ENCODE results near the gene DHRS3. TPM values are rescaled to one million over a fixed set of nuclear protein-coding genes. Genes with fewer than 3 reads are reported as not detected.

The DHRS3 gene
- total RNA-seq, 1 experiment from 2014 or later, result 54.5 TPM

GRCh38 chr1:12640958-12641272, 22.9 kb upstream of the DHRS3 start:
- no peak overlapping the region for H2AFZ ChIP-seq (ENCODE audit: low read length)
- H3K4me1 ChIP-seq (ENCODE audit: insufficient read depth, low read length), result peaks cover 5% of the 10 kb centered on the region; the same call in 1 of the 2 replicates
- peaks cover 51 to 53% of the 10 kb centered on the region in 2 experiments for H3K9me3 Mint-ChIP-seq

More at GRCh38 chr1:12640958-12641272, 22.9 kb upstream of the DHRS3 start:
- no peak overlapping the region for H4K91ac ChIP-seq (ENCODE audit: insufficient read length, low read depth, low read length)
- no peak for TF ChIP-seq CTCF (conservative IDR thresholded peaks at IDR 0.05)
- Mint-ChIP-seq H3K4me1 (peaks cover 17 to 19% of the 10 kb centered on the region in 2 experiments), H3K36me3 (ENCODE audit: insufficient read depth in 1 of 3, low read depth in 3 of 3) (peaks cover 20 to 45% (median 33%) of the 10 kb centered on the region in 3 experiments), H3K27ac (no peak overlapping the region), H3K27me3 (ENCODE audit: low read depth) (peaks cover 13% of the 10 kb centered on the region), H3K4me3 (no peak overlapping the region)
- no peak overlapping the region for H2BK20ac ChIP-seq (ENCODE audit: low read depth, low read length, poor library complexity, severe bottlenecking)
- H4K20me1 ChIP-seq (ENCODE audit: control insufficient read depth, insufficient read depth, insufficient read length), result no peaks in the 10 kb centered on the region
- no peak overlapping the region for H3K18ac ChIP-seq (ENCODE audit: insufficient read length, low read depth, low read length)
- H4K5ac ChIP-seq (ENCODE audit: insufficient read length, low read depth, low read length), result no peak overlapping the region
- H2AK5ac ChIP-seq (ENCODE audit: insufficient read length, low read length), result no peak overlapping the region
- H3K9ac ChIP-seq (ENCODE audit: extremely low read depth, insufficient read length, low read length), result no peak overlapping the region
- no peaks in the 10 kb centered on the region for H3K79me2 ChIP-seq (ENCODE audit: insufficient read depth, low read length)
- peaks cover 15% of the 10 kb centered on the region for H3K9me3 ChIP-seq (ENCODE audit: control insufficient read depth, low read depth, low read length)
- H3K4me2 ChIP-seq (ENCODE audit: insufficient read depth, insufficient read length, low read length), result no peak overlapping the region
- H3K23me2 ChIP-seq (ENCODE audit: insufficient read length, low read depth, low read length, poor library complexity, severe bottlenecking), result no peaks in the 10 kb centered on the region
- H3K56ac ChIP-seq (ENCODE audit: insufficient read length, low read depth, low read length), result no peak overlapping the region
- H2BK5ac ChIP-seq (ENCODE audit: insufficient read length, low read length), result no peak overlapping the region
- no peak overlapping the region for H2BK12ac ChIP-seq (ENCODE audit: insufficient read length, low read depth, low read length)
- H3K4ac ChIP-seq (ENCODE audit: low read depth, low read length), result no peak overlapping the region
- DNase-seq, result no peak
- no peak overlapping the region for H2BK15ac ChIP-seq (ENCODE audit: low read depth, low read length)
- H3K14ac ChIP-seq (ENCODE audit: insufficient read depth, low read length), result no peak overlapping the region
- no peak overlapping the region for H3T11ph ChIP-seq (ENCODE audit: low read length)
- no peak overlapping the region for H3K27ac ChIP-seq (ENCODE audit: insufficient read length, low read depth, low read length)
- no peak overlapping the region for H2BK120ac ChIP-seq (ENCODE audit: low read depth, low read length, poor library complexity, severe bottlenecking)
- no peaks in the 10 kb centered on the region for H3K79me1 ChIP-seq (ENCODE audit: insufficient read depth, low read depth, low read length, poor library complexity, severe bottlenecking)
- H3K23ac ChIP-seq (ENCODE audit: insufficient read length, low read depth, low read length), result no peak overlapping the region
- H3K27me3 ChIP-seq (ENCODE audit: insufficient read depth, low read length), result no peaks in the 10 kb centered on the region
- H4K8ac ChIP-seq (replicated peaks; ENCODE audit: insufficient read length, low read depth, low read length), result no peak overlapping the region

All from H9 (cell line).